WTC11 (cell line): ENCODE data around the gene NFX1.

Source experiments
- CTCF ChIP-seq: fragments of 200-600 bp; IDR thresholded peaks from 2 replicates; pipeline ENCODE4 v1.8.0; 2022; ENCODE audit warnings: antibody characterized with exemption
- ELF4 ChIP-seq: sonication (generic); formaldehyde crosslinking; IDR thresholded peaks from 2 replicates; pipeline ENCODE4 v1.8.1; 2022; ENCODE audit warnings: low read depth, mild to moderate bottlenecking, moderate library complexity, missing genetic modification reagents
- ESRRA ChIP-seq: sonication (generic); formaldehyde crosslinking; IDR thresholded peaks from 2 replicates; pipeline ENCODE4 v1.8.1; 2022; ENCODE audit warnings: mild to moderate bottlenecking, missing genetic modification reagents, borderline replicate concordance
- FOXP1 ChIP-seq: sonication (generic); formaldehyde crosslinking; IDR thresholded peaks from 2 replicates; pipeline ENCODE4 v1.8.0; 2022; ENCODE audit warnings: missing genetic modification reagents, mild to moderate bottlenecking, moderate library complexity, borderline replicate concordance
- MLX ChIP-seq: sonication (generic); formaldehyde crosslinking; IDR thresholded peaks from 2 replicates; pipeline ENCODE4 v1.8.1; 2023; ENCODE audit warnings: mild to moderate bottlenecking, missing genetic modification reagents, moderate library complexity
- MYBL2 ChIP-seq: sonication (generic); formaldehyde crosslinking; IDR thresholded peaks from 2 replicates; pipeline ENCODE4 v1.8.1; 2023; ENCODE audit warnings: mild to moderate bottlenecking, moderate library complexity, missing genetic modification reagents
- NFYB ChIP-seq: sonication (generic); formaldehyde crosslinking; conservative IDR thresholded peaks from 2 replicates; pipeline ENCODE4 v1.8.0; 2022; ENCODE audit warnings: low read depth, missing genetic modification reagents
- TCF7 ChIP-seq: sonication (generic); formaldehyde crosslinking; IDR thresholded peaks from 2 replicates; pipeline ENCODE4 v1.8.0; 2022; ENCODE audit warnings: mild to moderate bottlenecking, low read depth, missing genetic modification reagents, moderate library complexity
- TEAD1 ChIP-seq: sonication (generic); formaldehyde crosslinking; IDR thresholded peaks from 2 replicates; pipeline ENCODE4 v1.8.0; 2022; ENCODE audit warnings: mild to moderate bottlenecking, missing genetic modification reagents
- TP53 ChIP-seq: sonication (generic); formaldehyde crosslinking; IDR thresholded peaks from 2 replicates; pipeline ENCODE4 v1.8.1; 2023; ENCODE audit warnings: mild to moderate bottlenecking, missing genetic modification reagents
- USF2 ChIP-seq: sonication (generic); formaldehyde crosslinking; IDR thresholded peaks from 2 replicates; pipeline ENCODE4 v1.8.1; 2023; ENCODE audit warnings: mild to moderate bottlenecking, missing genetic modification reagents, moderate library complexity
- ZNF281 ChIP-seq: sonication (generic); formaldehyde crosslinking; IDR thresholded peaks from 2 replicates; pipeline ENCODE4 v1.8.0; 2023; ENCODE audit warnings: mild to moderate bottlenecking, missing genetic modification reagents

- TF ChIP-seq MYBL2 (CRISPR knock-in tag) (no peak), TCF7 (CRISPR knock-in tag) (no peak), CTCF (no peak), TP53 (no peak), MLX (CRISPR knock-in tag) (no peak), TEAD1 (CRISPR knock-in tag) (no peak), ESRRA (CRISPR knock-in tag) (no peak), ELF4 (CRISPR knock-in tag) (no peak), NFYB (CRISPR knock-in tag) (no peak), USF2 (CRISPR knock-in tag) (no peak), FOXP1 (no peak), ZNF281 (CRISPR knock-in tag) (no peak)
These were observed 4.8 kb upstream of the NFX1 start for GRCh38 chr9:33285502-33285901.
